SK-MEL-5 (cell line): ENCODE data around the gene OGDHL. TPM values are rescaled to one million over a fixed set of nuclear protein-coding genes. Genes with fewer than 3 reads are reported as not detected.
"Not testable (repeated sequence)": the region's sequence is repeated elsewhere in the genome, so short reads cannot be mapped to it uniquely, and the experiment has no call there.

Experiments used
- DNase-seq: peaks from one replicate; pipeline ENCODE4 v3.0.0-alpha.2; 2016; ENCODE audit warnings: low read depth, low spot score
- in situ Hi-C: cut with HindIII; loops from 2 replicates; pipeline ENCODE4 v1.10.0; 2016; ENCODE audit warnings: low sequenced_read_pairs, high pct_unique_total_duplicates, low pct_unique_long_range_greater_than_20kb
- polyA plus RNA-seq, 2 experiments: library from polyadenylated mRNA; depleted of rRNA; stranded (reverse); fragments of >200 nt; gene quantifications; 2 replicates each; pipeline ENCODE4 v1.2.3, GENCODE V29; 2015
- total RNA-seq: library from RNA; depleted of rRNA; stranded (reverse); fragments of >200 nt; shearing (Covaris generic); gene quantifications from 2 replicates; pipeline ENCODE4 v1.2.3, GENCODE V29; 2014; rRNA removed

The OGDHL gene
- total RNA-seq: 15.8 and 16.3 TPM in 2 replicates
- 17.9 and 18.1 TPM in 2 replicates for polyA plus RNA-seq (2015; cell fraction: cytosol; rRNA removed)
- polyA plus RNA-seq (2015; cell fraction: nucleus; rRNA removed): 61.4 and 87.0 TPM in 2 replicates

- in situ Hi-C loops: no loop called here
- DNase-seq: peak; percentile 45
Observed at GRCh38 chr10:49761789-49762565, at the start of gene OGDHL. Gene OGDHL (minus strand): TSS chr10:49762323. CDS start chr10:49758592, 3,731 bp downstream.

GRCh38 chr10:49803988-49804387 is 41.9 kb upstream of the OGDHL start:
- in situ Hi-C loops: no loop called here
- no peak for DNase-seq

GRCh38 chr10:49798275-49798674 is 36.2 kb upstream of the OGDHL start:
- in situ Hi-C loops: no loop called here
- no peak for DNase-seq

- in situ Hi-C loops: no loop called here
- no peak for DNase-seq
Observed at GRCh38 chr10:49791100-49791499, 29.0 kb upstream of the OGDHL start.

- in situ Hi-C loops: no loop called here
Observed at GRCh38 chr10:49784681-49785080, 22.6 kb upstream of the OGDHL start.

GRCh38 chr10:49783645-49784044 is 21.5 kb upstream of the OGDHL start:
- in situ Hi-C loops: no loop called here
- no peak for DNase-seq

More at GRCh38 chr10:49784681-49785080, 22.6 kb upstream of the OGDHL start:
- DNase-seq: no peak

GRCh38 chr10:49781247-49781646 is 19.1 kb upstream of the OGDHL start:
- in situ Hi-C loops: no loop called here
- no peak for DNase-seq

- in situ Hi-C loops: no loop called here
- no peak for DNase-seq
Observed at GRCh38 chr10:49778197-49778596, 16.1 kb upstream of the OGDHL start.

- no peak for DNase-seq
- in situ Hi-C loops: no loop called here
Observed at GRCh38 chr10:49776851-49777250, 14.7 kb upstream of the OGDHL start.

- in situ Hi-C loops: no loop called here
- DNase-seq: no peak
Observed at GRCh38 chr10:49775014-49775413, 12.9 kb upstream of the OGDHL start.

- in situ Hi-C loops, DNase-seq: not testable (repeated sequence)
Observed at GRCh38 chr10:49772944-49773343, 10.8 kb upstream of the OGDHL start.

GRCh38 chr10:49771046-49771445 is 8.9 kb upstream of the OGDHL start:
- DNase-seq, in situ Hi-C loops: not testable (repeated sequence)

GRCh38 chr10:49769692-49770091 is 7.6 kb upstream of the OGDHL start:
- DNase-seq: no peak
- in situ Hi-C loops: no loop called here

GRCh38 chr10:49768731-49769130 is 6.6 kb upstream of the OGDHL start:
- no peak for DNase-seq
- in situ Hi-C loops: no loop called here

GRCh38 chr10:49768329-49768728 is 6.2 kb upstream of the OGDHL start:
- DNase-seq: no peak

GRCh38 chr10:49767752-49768151 is 5.6 kb upstream of the OGDHL start:
- in situ Hi-C loops: no loop called here

More at GRCh38 chr10:49768329-49768728, 6.2 kb upstream of the OGDHL start:
- in situ Hi-C loops: no loop called here

GRCh38 chr10:49766484-49766883 is 4.4 kb upstream of the OGDHL start:
- in situ Hi-C loops: no loop called here

More at GRCh38 chr10:49767752-49768151, 5.6 kb upstream of the OGDHL start:
- DNase-seq: no peak

GRCh38 chr10:49762566-49762877 is 399 bp upstream of the OGDHL start:
- in situ Hi-C loops: no loop called here
- no peak for DNase-seq

More at GRCh38 chr10:49766484-49766883, 4.4 kb upstream of the OGDHL start:
- no peak for DNase-seq

- in situ Hi-C loops: no loop called here
- DNase-seq: no peak
Observed at GRCh38 chr10:49761201-49761788, 828 bp downstream of the OGDHL start.
